GM12801 (cell line): Measurements from ENCODE around the gene NKD1.

Experiments
- TF ChIP-seq, protein P1 (sequence below): IDR thresholded peaks from one replicate; pipeline ENCODE4 v1.5.1; 2011; ENCODE audit warnings: control low read depth; ENCODE audit not compliant: insufficient read length; ENCODE audit errors: extremely low read depth

NKD1 gene

DNA sequence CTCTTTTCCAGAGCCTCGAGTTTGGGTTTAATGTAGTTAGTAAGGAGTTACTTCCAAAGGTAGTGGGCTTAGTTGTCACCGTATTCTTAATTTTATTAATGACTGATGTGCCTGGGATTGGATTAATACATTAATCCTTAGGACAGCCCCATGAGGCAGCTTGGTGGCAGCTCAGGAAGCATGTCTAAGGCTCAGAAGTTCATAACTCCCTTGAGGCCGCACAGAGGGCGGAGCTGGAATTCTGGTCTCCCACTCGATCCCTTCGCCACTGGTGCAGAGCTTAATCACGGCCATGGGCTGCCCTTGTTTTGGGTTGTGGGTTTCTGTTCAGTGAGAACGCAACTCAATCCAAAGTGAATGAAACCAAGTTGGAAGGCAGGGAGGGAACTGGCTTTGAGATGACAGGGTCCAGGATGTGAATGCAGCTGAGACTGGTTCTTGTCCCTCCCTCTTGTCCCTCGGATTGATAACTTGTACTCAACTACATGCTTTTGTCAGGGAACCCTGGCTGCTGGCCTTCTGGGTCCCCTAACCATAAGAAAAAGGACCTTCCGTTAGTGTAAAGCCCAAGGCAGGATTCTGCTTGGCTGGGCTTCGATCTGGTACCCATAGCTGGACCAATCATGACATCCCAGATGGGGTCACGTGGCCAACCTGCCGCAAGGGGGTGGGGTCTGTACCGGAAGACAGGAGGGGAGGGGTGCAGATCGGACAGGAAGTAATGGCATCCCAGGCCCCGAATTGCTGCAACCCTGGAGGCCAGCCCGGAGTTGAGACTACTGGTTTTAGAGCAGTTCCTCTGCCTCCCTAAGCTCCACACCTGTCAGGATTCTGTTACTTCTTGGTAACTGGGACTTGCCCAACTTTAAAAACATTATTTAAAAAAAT is 87.6 kb downstream of the NKD1 start:
- TF ChIP-seq, protein P1, sequence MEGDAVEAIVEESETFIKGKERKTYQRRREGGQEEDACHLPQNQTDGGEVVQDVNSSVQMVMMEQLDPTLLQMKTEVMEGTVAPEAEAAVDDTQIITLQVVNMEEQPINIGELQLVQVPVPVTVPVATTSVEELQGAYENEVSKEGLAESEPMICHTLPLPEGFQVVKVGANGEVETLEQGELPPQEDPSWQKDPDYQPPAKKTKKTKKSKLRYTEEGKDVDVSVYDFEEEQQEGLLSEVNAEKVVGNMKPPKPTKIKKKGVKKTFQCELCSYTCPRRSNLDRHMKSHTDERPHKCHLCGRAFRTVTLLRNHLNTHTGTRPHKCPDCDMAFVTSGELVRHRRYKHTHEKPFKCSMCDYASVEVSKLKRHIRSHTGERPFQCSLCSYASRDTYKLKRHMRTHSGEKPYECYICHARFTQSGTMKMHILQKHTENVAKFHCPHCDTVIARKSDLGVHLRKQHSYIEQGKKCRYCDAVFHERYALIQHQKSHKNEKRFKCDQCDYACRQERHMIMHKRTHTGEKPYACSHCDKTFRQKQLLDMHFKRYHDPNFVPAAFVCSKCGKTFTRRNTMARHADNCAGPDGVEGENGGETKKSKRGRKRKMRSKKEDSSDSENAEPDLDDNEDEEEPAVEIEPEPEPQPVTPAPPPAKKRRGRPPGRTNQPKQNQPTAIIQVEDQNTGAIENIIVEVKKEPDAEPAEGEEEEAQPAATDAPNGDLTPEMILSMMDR: no peak

DNA sequence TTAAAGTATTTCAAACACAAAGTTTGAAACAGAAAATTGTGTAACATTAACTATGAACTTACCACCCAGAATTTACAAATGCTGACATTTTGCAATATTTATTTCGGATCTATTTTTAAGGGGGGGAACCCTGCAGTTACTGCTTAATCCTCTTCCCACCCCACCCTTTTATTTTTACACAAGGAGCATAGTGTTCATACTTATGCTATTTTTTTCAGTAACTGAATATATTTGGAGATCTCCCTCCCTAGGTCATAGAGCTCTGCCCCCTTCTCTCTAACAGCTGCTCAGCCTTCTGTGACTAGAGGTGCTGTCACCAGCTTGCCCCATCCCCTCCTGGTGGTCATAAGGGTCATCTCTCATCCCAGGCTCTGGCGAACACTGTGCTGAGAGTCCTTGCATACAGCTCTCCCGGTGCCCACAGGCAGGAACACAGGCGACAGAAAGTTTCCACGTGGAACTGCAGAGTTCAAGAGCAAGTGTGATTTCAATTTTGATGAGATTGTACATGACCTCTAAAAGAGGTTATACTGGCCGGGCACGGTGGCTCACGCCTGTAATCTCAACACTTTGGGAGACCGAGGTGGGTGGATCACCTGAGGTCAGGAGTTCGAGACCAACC is 88.7 kb downstream of the NKD1 start:
- TF ChIP-seq, protein P1: no peak

- TF ChIP-seq, protein P1: no peak
Measured at GRCh38 chr16:50637716-50638602, 89.8 kb downstream of the NKD1 start.

DNA sequence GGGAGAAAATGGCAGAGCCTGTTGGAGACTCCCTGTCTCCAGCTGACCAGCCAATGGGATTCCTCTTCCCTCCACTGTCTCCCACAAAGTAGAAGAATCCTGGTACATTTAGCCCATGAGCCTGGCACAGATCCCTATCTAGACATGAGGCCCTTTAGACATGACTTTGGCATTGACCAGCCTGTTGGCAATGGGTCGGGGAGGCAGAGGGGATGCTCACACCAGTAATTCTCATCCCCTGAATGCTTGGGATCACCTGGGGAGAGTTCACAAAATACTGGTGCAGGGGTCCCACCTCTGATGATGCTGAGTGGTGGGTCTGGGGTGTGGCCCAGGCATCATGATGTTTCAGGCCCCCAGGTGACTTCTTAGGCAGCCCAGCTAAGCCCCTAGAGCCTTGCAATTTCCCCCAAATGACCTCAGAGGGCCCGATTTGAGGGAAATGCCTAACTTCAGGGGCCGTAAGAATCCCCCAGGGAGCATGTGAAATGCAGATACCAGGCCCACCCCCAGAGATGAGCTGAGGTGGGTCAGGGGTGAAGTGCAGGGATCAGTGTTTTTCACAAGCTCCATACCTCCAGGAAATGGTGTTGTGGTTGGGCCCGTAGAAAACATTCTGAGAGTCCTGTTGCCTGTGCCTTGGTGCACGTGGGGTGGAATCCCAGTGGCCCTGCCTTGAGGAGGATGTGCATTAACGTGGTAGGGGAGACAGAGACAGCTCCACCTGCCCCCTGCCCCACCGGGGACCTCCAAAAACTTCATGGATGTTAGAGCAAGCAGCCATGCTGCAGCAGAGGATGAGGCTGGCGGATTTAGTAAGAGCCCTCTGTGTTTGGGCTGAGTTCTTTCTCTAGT is 90.8 kb downstream of the NKD1 start:
- TF ChIP-seq, protein P1: no peak

- TF ChIP-seq, protein P1: no peak
Measured at GRCh38 chr16:50640391-50640790, 92.2 kb downstream of the NKD1 start.

GRCh38 chr16:50640919-50641817 is 93.0 kb downstream of the NKD1 start:
- TF ChIP-seq, protein P1: no peak
